Aorta (tissue), 5 donors: Measurements from ENCODE around the gene FAM200B. TPM values are rescaled to one million over a fixed set of nuclear protein-coding genes. Genes with fewer than 3 reads are reported as not detected.

Experiments
- ATAC-seq: fragments of 200-7000 bp; cut with Tn5 transposase; one replicate; pipeline ENCODE4 v1.9.1; 2022; ENCODE audit warnings: moderate library complexity; ENCODE audit not compliant: low FRiP score
- DNase-seq, 2 donors: peaks; one replicate each; pipeline ENCODE4 v3.0.0-alpha.2; 2020
- H3K27ac ChIP-seq, 2 donors: one replicate each; pipeline ENCODE4 v1.5.1; 2013; ENCODE audit warnings: low read length in 2 of 2, mild to moderate bottlenecking in 2 of 2, moderate library complexity in 2 of 2, control low read depth in 1 of 2, inconsistent platforms in 1 of 2, low read depth in 1 of 2
- H3K27me3 ChIP-seq, 2 donors: one replicate each; pipeline ENCODE4 v1.6.1; 2013; ENCODE audit warnings: control low read depth in 1 of 2, low read length in 1 of 2, mild to moderate bottlenecking in 1 of 2, moderate library complexity in 1 of 2; ENCODE audit not compliant: insufficient read depth in 2 of 2, control insufficient read depth in 1 of 2
- H3K36me3 ChIP-seq, 2 donors: one replicate each; pipeline ENCODE4 v1.6.1; 2013; ENCODE audit warnings: control low read depth in 1 of 2, low read length in 1 of 2, mild to moderate bottlenecking in 1 of 2; ENCODE audit not compliant: insufficient read depth in 2 of 2, control insufficient read depth in 1 of 2
- H3K4me1 ChIP-seq, 2 donors: one replicate each; pipeline ENCODE4 v1.6.1; 2013; ENCODE audit warnings: low read length in 2 of 2, control low read depth in 1 of 2, mild to moderate bottlenecking in 1 of 2, moderate library complexity in 1 of 2; ENCODE audit not compliant: insufficient read depth in 2 of 2, control insufficient read depth in 1 of 2
- H3K4me3 ChIP-seq, 2 donors: one replicate each; pipeline ENCODE4 v1.5.1; 2013; ENCODE audit warnings: low read length in 2 of 2, control low read depth in 1 of 2, mild to moderate bottlenecking in 1 of 2
- H3K9me3 ChIP-seq: one replicate; pipeline ENCODE4 v1.6.1; 2013; ENCODE audit warnings: mild to moderate bottlenecking, low read length; ENCODE audit not compliant: control insufficient read depth
- WGBS, 2 donors: extraction: QIAGEN DNeasy Blood & Tissue Kit; methylation state at CpG; one replicate each; pipeline ENCODE4 v1.1.7; 2013; 5-methylcytosine and 5-hydroxymethylcytosine counted together
- intact Hi-C, 2 donors: fragments of 100-400 bp; cut with DNase I; formaldehyde crosslinking; loops; one replicate each; pipeline versions ENCODE4 v1.14.2 to v1.15.0; 2022
- polyA plus RNA-seq, 2 donors: library from polyadenylated mRNA; stranded (reverse); fragments of 200-250 nt; gene quantifications; one replicate each; pipeline ENCODE4 v1.2.3, GENCODE V29; 2013
- total RNA-seq, 2 donors: library from RNA; stranded (reverse); fragmentation: NEBNext Ultra II Directional; extraction: Animal tissue kit (Norgen Biotek cat#: 25700); gene quantifications; one replicate each; pipeline ENCODE4 v1.2.1, GENCODE V29; 2021
- donor health status: healthy with polysubstance abuse.
- donor health status: Bipolar disorder and iron deficiency.
- donor health status: DM: no; HTN: no; CAD: no.
- donor health status: DM: no; HTN: no; CAD: no.
- donor health status: DM: yes; HTN: yes; CAD: no.

FAM200B gene
- total and polyA plus RNA-seq, 4 donors = 23.0 to 116 (median 38.9) TPM

GRCh38 chr4:15674926-15675325 lies 6.7 kb upstream of the FAM200B start:
- DNase-seq = no peak
- intact Hi-C loops = no loop called here
- ATAC-seq = no peak
- no peak overlapping the region for H3K27ac ChIP-seq
- no peaks in the 10 kb centered on the region for H3K9me3 ChIP-seq
- H3K4me3 ChIP-seq = no peak overlapping the region
- H3K27me3 ChIP-seq = no peaks in the 10 kb centered on the region
- H3K4me1 ChIP-seq = no peaks in the 10 kb centered on the region
- no peaks in the 10 kb centered on the region for H3K36me3 ChIP-seq
- 96 to 97% methylated on average over 4 of the region's 4 CpGs for WGBS, 2 donors

GRCh38 chr4:15675356-15675755 lies 6.3 kb upstream of the FAM200B start:
- no peaks in the 10 kb centered on the region for H3K36me3 ChIP-seq
- no peak for ATAC-seq
- WGBS, 2 donors = 85 to 88% methylated on average over 3 of the region's 3 CpGs

GRCh38 chr4:15676039-15676438 lies 5.6 kb upstream of the FAM200B start:
- Histone ChIP-seq H3K27ac (no peak overlapping the region), H3K4me1 (no peaks in the 10 kb centered on the region), H3K9me3 (no peaks in the 10 kb centered on the region), H3K4me3 (no peak overlapping the region), H3K27me3 (no peaks in the 10 kb centered on the region), H3K36me3 (no peaks in the 10 kb centered on the region)
- DNase-seq (no peak), ATAC-seq (no peak)
- 95 to 100% methylated on average over 1 of the region's 1 CpG for WGBS, 2 donors
- intact Hi-C loops = no loop called here

More at GRCh38 chr4:15675356-15675755, 6.3 kb upstream of the FAM200B start:
- H3K27ac ChIP-seq = no peak overlapping the region
- no peaks in the 10 kb centered on the region for H3K4me1 ChIP-seq
- intact Hi-C loops = no loop called here
- no peak for DNase-seq
- H3K27me3 ChIP-seq = no peaks in the 10 kb centered on the region
- H3K9me3 ChIP-seq = no peaks in the 10 kb centered on the region
- no peak overlapping the region for H3K4me3 ChIP-seq

- Histone ChIP-seq H3K27ac (no peak overlapping the region), H3K4me3 (no peak overlapping the region), H3K4me1 (no peaks in the 10 kb centered on the region), H3K36me3 (no peaks in the 10 kb centered on the region), H3K27me3 (no peaks in the 10 kb centered on the region), H3K9me3 (no peaks in the 10 kb centered on the region)
- 87 to 91% methylated on average over 6 of the region's 6 CpGs for WGBS, 2 donors
- DNase-seq (no peak), ATAC-seq (no peak)
- intact Hi-C loops = no loop called here
Observed at GRCh38 chr4:15676899-15677298, 4.7 kb upstream of the FAM200B start.

GRCh38 chr4:15677507-15677988 lies 4.1 kb upstream of the FAM200B start:
- Histone ChIP-seq H3K4me3 (no peak overlapping the region), H3K27me3 (no peaks in the 10 kb centered on the region), H3K4me1 (no peaks in the 10 kb centered on the region), H3K36me3 (no peaks in the 10 kb centered on the region), H3K9me3 (no peaks in the 10 kb centered on the region), H3K27ac (no peak overlapping the region)
- intact Hi-C loops = no loop called here
- 88 to 93% methylated on average over 2 of the region's 2 CpGs for WGBS, 2 donors
- DNase-seq = no peak
- ATAC-seq = no peak

- H3K27me3 ChIP-seq = no peaks in the 10 kb centered on the region
- ATAC-seq (no peak), DNase-seq (no peak)
- no peak overlapping the region for H3K27ac ChIP-seq
- intact Hi-C loops = loop anchor here in 1 of 2 donors (2.0 kb wide), 1 partner anchor 24 kb away; no protein-coding TSS in a partner anchor
- H3K9me3 ChIP-seq = no peaks in the 10 kb centered on the region
- no peaks in the 10 kb centered on the region for H3K36me3 ChIP-seq
- H3K4me1 ChIP-seq = peaks cover 0 to 6% of the 10 kb centered on the region in 2 donors
- 1 to 2% methylated on average over 14 of the region's 14 CpGs for WGBS, 2 donors
- peak overlapping the region; percentile 23 to 36 for H3K4me3 ChIP-seq
Observed at GRCh38 chr4:15681067-15681371, 608 bp upstream of the FAM200B start.

GRCh38 chr4:15682242-15683142 lies 865 bp downstream of the FAM200B start:
- peak overlapping the region; percentile 72 to 93 for H3K4me3 ChIP-seq
- no peaks in the 10 kb centered on the region for H3K9me3 ChIP-seq
- WGBS, 2 donors = 36 to 37% methylated on average over 6 of the region's 6 CpGs
- H3K36me3 ChIP-seq = no peaks in the 10 kb centered on the region
- H3K27me3 ChIP-seq = no peaks in the 10 kb centered on the region
- peak overlapping the region in 1 of 2 donors; percentile 89 for H3K27ac ChIP-seq
- intact Hi-C loops = no loop called here
- H3K4me1 ChIP-seq = peaks cover 0 to 6% of the 10 kb centered on the region in 2 donors
- ATAC-seq (no peak), DNase-seq (no peak)

GRCh38 chr4:15683143-15683495 lies 1.5 kb downstream of the FAM200B start:
- Histone ChIP-seq H3K27ac (no peak overlapping the region), H3K4me1 (peaks cover 0 to 6% of the 10 kb centered on the region in 2 donors), H3K4me3 (no peak overlapping the region), H3K27me3 (no peaks in the 10 kb centered on the region), H3K9me3 (no peaks in the 10 kb centered on the region), H3K36me3 (no peaks in the 10 kb centered on the region)
- intact Hi-C loops = no loop called here
- WGBS, 2 donors = 76 to 77% methylated on average over 2 of the region's 2 CpGs
- no peak for ATAC-seq
- DNase-seq = no peak

- no peak overlapping the region for H3K27ac ChIP-seq
Observed at GRCh38 chr4:15684498-15684897, 2.9 kb downstream of the FAM200B start.

More at GRCh38 chr4:15684498-15684897, 2.9 kb downstream of the FAM200B start:
- intact Hi-C loops = no loop called here
- H3K9me3 ChIP-seq = no peaks in the 10 kb centered on the region
- H3K27me3 ChIP-seq = no peaks in the 10 kb centered on the region
- ATAC-seq (no peak), DNase-seq (no peak)
- 78% methylated on average over 1 of the region's 1 CpG for WGBS, 2 donors
- no peak overlapping the region for H3K4me3 ChIP-seq
- no peaks in the 10 kb centered on the region for H3K36me3 ChIP-seq
- H3K4me1 ChIP-seq = peaks cover 0 to 6% of the 10 kb centered on the region in 2 donors
